ENCODE results near the gene PAGR1. TPM values are rescaled to one million over a fixed set of nuclear protein-coding genes. Genes with fewer than 3 reads are reported as not detected.

Gene PAGR1
- total RNA-seq, 2 experiments from 2014 or later: 33.7 to 34.8 TPM

DNA sequence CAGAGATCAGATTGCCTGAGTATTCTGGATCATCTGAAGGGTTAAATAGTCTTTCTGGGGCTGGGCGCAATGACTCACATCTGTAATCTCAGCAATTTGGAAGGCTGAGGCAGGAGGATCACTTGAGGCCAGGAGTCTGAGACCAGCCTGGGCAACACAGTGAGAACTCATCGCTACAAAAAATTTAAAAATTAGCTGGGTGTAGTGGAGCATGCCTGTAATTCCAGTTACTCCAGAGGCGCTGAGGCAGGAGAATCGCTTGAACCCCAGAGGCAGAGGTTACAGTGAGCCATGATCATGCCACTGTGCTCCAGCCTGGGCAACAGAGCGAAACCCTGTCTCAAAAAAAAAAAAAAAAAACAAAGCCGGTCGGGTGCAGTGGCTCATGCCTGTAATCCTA lies 20.0 kb downstream of the PAGR1 start:
- Mint-ChIP-seq H3K27ac (no peak overlapping the region), H3K9me3 (no peaks in the 10 kb centered on the region), H3K4me1 (peaks cover 11% of the 10 kb centered on the region), H3K36me3 (peaks cover 9% of the 10 kb centered on the region), H3K27me3 (no peaks in the 10 kb centered on the region), H3K4me3 (no peak overlapping the region)
- DNase-seq: no peak

- no peak overlapping the region for H3K27ac Mint-ChIP-seq
- no peaks in the 10 kb centered on the region for H3K27me3 Mint-ChIP-seq
- H3K36me3 Mint-ChIP-seq: peaks cover 9% of the 10 kb centered on the region
- H3K4me3 Mint-ChIP-seq: no peak overlapping the region
- no peak for DNase-seq
- H3K4me1 Mint-ChIP-seq: peaks cover 11% of the 10 kb centered on the region
- no peaks in the 10 kb centered on the region for H3K9me3 Mint-ChIP-seq
Measured at GRCh38 chr16:29836623-29837022, 20.7 kb downstream of the PAGR1 start.

DNA sequence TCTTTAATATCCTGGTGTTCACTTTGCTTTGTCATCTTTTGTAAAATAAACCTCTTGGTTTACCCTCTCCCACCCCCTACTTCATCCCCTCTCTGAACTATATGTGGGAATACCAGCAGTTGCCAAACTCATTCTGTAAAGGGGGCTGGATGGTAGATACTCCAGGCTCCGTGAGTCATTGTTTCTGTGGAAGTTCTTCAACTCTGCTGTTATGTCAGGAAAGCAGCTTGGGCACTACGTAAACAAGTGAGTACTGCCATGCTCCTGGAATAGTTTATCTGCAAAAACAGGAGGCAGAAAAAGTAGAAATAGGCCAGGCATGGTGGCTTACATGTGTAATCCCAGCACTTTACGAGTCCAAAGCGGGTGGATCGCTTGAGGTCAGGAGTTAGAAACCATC lies 21.9 kb downstream of the PAGR1 start:
- no peak overlapping the region for H3K4me3 Mint-ChIP-seq
- H3K36me3 Mint-ChIP-seq: peaks cover 9% of the 10 kb centered on the region
- no peak overlapping the region for H3K27ac Mint-ChIP-seq
- no peaks in the 10 kb centered on the region for H3K27me3 Mint-ChIP-seq
- DNase-seq: no peak
- no peaks in the 10 kb centered on the region for H3K9me3 Mint-ChIP-seq
- peaks cover 8% of the 10 kb centered on the region for H3K4me1 Mint-ChIP-seq

DNA sequence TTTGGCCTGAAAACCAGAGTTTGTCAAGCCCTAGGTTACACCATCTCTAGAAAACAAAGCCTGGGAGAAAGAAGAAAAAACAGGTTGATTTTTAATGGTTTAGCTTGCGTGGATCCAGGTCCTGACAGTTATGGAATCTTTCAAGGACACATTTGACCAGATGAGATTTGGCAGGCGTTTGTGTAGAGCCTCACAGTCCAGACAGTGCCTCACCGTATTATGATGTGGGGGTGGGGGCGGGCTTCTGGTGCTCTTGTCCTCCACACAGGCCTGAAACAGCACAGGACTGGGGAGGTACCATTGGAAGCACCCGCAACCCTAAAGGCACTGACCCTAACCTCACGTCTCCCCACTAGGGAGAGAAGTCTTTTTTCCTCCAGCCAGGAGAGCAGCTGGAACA lies 23.9 kb downstream of the PAGR1 start:
- no peaks in the 10 kb centered on the region for H3K4me1 Mint-ChIP-seq
- H3K27ac Mint-ChIP-seq: no peak overlapping the region
- no peak overlapping the region for H3K4me3 Mint-ChIP-seq
- DNase-seq: no peak
- no peaks in the 10 kb centered on the region for H3K27me3 Mint-ChIP-seq
- no peaks in the 10 kb centered on the region for H3K9me3 Mint-ChIP-seq
- H3K36me3 Mint-ChIP-seq: no peaks in the 10 kb centered on the region

- no peak overlapping the region for H3K27ac Mint-ChIP-seq
- H3K27me3 Mint-ChIP-seq: no peaks in the 10 kb centered on the region
- no peak for DNase-seq
- no peaks in the 10 kb centered on the region for H3K4me1 Mint-ChIP-seq
- H3K9me3 Mint-ChIP-seq: no peaks in the 10 kb centered on the region
- H3K4me3 Mint-ChIP-seq: no peak overlapping the region
- no peaks in the 10 kb centered on the region for H3K36me3 Mint-ChIP-seq
Measured at GRCh38 chr16:29840240-29840639, 24.3 kb downstream of the PAGR1 start.

- Mint-ChIP-seq H3K27ac (no peak overlapping the region), H3K27me3 (no peaks in the 10 kb centered on the region), H3K4me3 (no peak overlapping the region), H3K4me1 (no peaks in the 10 kb centered on the region), H3K36me3 (no peaks in the 10 kb centered on the region), H3K9me3 (no peaks in the 10 kb centered on the region)
- no peak for DNase-seq
Measured at GRCh38 chr16:29841631-29842030, 25.7 kb downstream of the PAGR1 start.

DNA sequence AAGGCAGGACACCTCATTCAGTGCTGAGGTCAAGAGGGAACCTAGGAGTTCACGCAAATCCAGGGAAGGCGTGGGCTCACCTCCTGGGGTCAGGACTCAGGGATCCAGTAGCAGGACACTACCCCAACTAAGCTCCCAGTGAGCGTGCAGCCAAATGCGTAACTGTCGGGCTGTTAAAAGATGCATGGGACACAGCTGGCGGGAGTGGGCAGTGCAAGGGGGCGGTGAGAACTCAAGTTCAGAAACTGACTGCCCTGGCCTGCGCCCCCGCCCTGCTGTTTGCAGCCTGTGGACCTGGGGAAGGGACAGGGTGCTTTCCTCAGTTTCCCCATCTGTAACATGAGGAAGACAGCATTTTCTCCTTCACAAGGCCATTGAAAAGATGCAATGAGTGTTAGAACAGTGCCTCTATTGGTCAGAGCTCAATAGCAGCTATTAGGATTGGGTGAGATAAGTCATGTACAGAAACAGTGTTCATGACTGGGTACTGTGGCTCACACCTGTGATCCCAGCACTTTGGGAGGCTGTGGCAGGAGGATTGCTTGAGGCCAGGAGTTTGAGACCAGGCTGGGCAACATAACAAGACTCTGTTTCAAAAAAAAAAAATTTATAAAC lies 26.9 kb downstream of the PAGR1 start:
- H3K4me1 Mint-ChIP-seq: no peaks in the 10 kb centered on the region
- peaks cover 4% of the 10 kb centered on the region for H3K36me3 Mint-ChIP-seq
- H3K27ac Mint-ChIP-seq: no peak overlapping the region
- no peaks in the 10 kb centered on the region for H3K9me3 Mint-ChIP-seq
- no peak overlapping the region for H3K4me3 Mint-ChIP-seq
- no peak for DNase-seq
- no peaks in the 10 kb centered on the region for H3K27me3 Mint-ChIP-seq

GRCh38 chr16:29843931-29844330 lies 28.0 kb downstream of the PAGR1 start:
- no peaks in the 10 kb centered on the region for H3K27me3 Mint-ChIP-seq
- DNase-seq: no peak
- H3K4me3 Mint-ChIP-seq: no peak overlapping the region
- H3K27ac Mint-ChIP-seq: no peak overlapping the region
- peaks cover 4% of the 10 kb centered on the region for H3K4me1 Mint-ChIP-seq
- peaks cover 4% of the 10 kb centered on the region for H3K36me3 Mint-ChIP-seq
- H3K9me3 Mint-ChIP-seq: no peaks in the 10 kb centered on the region

- Mint-ChIP-seq H3K9me3 (no peaks in the 10 kb centered on the region), H3K27ac (no peak overlapping the region), H3K36me3 (peaks cover 4% of the 10 kb centered on the region), H3K4me1 (peaks cover 4% of the 10 kb centered on the region), H3K27me3 (no peaks in the 10 kb centered on the region), H3K4me3 (no peak overlapping the region)
- DNase-seq: no peak
Measured at GRCh38 chr16:29844575-29845331, 28.8 kb downstream of the PAGR1 start.

DNA sequence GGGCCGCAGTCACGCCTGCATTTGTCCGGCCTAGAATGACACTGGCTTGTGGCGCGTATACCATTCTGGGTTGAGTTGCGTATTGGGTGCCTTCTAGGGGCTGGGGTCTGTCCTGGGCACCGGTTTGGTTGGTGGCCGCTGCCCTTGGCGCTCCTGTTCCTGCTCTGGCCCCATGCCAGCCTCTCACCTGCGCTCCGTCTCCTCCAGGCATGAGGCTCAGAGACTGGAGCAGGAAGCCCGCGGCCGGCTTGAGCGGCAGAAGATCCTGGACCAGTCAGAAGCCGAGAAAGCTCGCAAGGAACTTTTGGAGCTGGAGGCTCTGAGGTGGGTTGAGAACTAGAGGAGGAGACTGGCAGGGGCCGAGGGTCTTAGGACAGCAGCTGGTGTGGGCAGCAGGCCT lies 29.7 kb downstream of the PAGR1 start:
- Mint-ChIP-seq H3K4me3 (no peak overlapping the region), H3K4me1 (peaks cover 4% of the 10 kb centered on the region), H3K9me3 (no peaks in the 10 kb centered on the region), H3K27ac (peak overlapping the region; percentile 20), H3K36me3 (peaks cover 4% of the 10 kb centered on the region), H3K27me3 (no peaks in the 10 kb centered on the region)
- no peak for DNase-seq

DNA sequence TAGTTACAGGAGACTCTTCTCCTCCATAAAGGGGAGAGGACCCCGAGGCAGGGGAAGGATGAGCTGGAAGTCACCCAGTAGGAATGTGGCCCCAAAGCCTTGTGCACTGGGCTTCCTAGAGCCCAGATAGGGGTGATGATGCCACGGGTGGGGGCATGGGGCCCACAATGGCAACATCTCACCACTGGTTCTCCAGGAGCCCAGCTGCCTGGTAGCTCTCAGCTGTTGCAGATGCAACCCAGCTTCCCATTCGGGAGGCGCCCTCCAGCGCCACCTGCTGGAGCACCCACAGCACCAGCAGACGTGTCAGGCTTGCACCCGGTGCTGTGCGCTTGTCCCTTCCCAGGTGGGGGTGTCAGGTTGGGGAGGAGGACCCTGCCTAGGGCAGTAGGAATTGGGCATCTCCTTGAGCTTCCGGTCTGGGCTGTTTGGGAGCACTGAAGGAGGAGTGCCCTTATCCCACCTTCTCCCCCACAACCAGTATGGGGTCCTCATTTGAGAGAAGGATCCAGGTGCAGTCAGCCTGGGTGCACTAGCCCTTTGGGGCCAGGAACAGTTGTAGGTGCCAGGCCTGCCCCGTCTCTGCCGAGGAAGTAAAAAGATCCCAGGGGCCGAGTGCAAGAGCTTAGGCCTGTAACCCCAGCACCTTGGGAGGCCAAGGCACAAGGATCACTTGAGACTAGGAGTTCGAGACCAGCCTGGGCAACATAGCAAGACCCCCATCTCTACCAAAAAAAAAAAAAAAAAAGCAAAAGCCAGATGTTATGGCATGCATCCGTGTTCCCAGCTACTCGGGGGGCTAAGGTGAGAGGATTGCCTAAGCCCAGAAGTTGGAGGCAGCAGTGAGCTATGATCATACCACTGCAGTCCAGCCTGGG lies 32.7 kb downstream of the PAGR1 start:
- no peaks in the 10 kb centered on the region for H3K9me3 Mint-ChIP-seq
- H3K27ac Mint-ChIP-seq: no peak overlapping the region
- H3K36me3 Mint-ChIP-seq: peaks cover 4% of the 10 kb centered on the region
- H3K27me3 Mint-ChIP-seq: no peaks in the 10 kb centered on the region
- H3K4me1 Mint-ChIP-seq: peaks cover 4% of the 10 kb centered on the region
- peak; percentile 81 for DNase-seq
- H3K4me3 Mint-ChIP-seq: no peak overlapping the region

- Mint-ChIP-seq H3K9me3 (no peaks in the 10 kb centered on the region), H3K4me1 (peaks cover 4% of the 10 kb centered on the region), H3K4me3 (no peak overlapping the region), H3K27me3 (no peaks in the 10 kb centered on the region), H3K36me3 (peaks cover 4% of the 10 kb centered on the region), H3K27ac (no peak overlapping the region)
- DNase-seq: no peak
Measured at GRCh38 chr16:29849505-29849904, 33.6 kb downstream of the PAGR1 start.

GRCh38 chr16:29850998-29851397 lies 35.0 kb downstream of the PAGR1 start:
- H3K27ac Mint-ChIP-seq: no peak overlapping the region
- peaks cover 4% of the 10 kb centered on the region for H3K36me3 Mint-ChIP-seq
- H3K27me3 Mint-ChIP-seq: no peaks in the 10 kb centered on the region
- no peak for DNase-seq
- H3K4me3 Mint-ChIP-seq: no peak overlapping the region
- peaks cover 4% of the 10 kb centered on the region for H3K4me1 Mint-ChIP-seq
- no peaks in the 10 kb centered on the region for H3K9me3 Mint-ChIP-seq

DNA sequence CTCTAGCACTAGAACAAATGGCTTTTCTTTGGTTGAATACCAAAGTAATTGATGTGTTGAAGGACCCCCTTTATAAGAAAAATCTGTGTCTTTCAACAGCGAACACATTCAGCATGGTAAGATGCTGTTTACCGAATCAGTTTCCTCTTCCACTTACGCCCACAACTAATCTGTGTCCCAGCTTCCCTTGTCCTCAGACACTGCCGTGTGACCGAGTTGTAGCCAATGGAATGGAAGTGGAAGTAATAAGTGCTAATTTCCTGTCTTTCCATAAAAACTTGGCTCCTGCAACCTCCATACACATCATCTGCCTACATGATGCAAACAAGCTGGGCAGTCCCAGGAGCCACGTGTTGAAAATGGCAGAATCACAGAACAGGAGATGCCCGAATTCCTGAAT lies 36.7 kb downstream of the PAGR1 start:
- Mint-ChIP-seq H3K27me3 (no peaks in the 10 kb centered on the region), H3K4me1 (peaks cover 6% of the 10 kb centered on the region), H3K4me3 (no peak overlapping the region), H3K36me3 (no peaks in the 10 kb centered on the region), H3K9me3 (no peaks in the 10 kb centered on the region), H3K27ac (no peak overlapping the region)
- DNase-seq: no peak

GRCh38 chr16:29854520-29855100 lies 38.7 kb downstream of the PAGR1 start:
- no peak for DNase-seq
- H3K4me1 Mint-ChIP-seq: peaks cover 4% of the 10 kb centered on the region
- H3K9me3 Mint-ChIP-seq: no peaks in the 10 kb centered on the region
- H3K4me3 Mint-ChIP-seq: no peak overlapping the region
- H3K27me3 Mint-ChIP-seq: no peaks in the 10 kb centered on the region
- H3K27ac Mint-ChIP-seq: no peak overlapping the region
- H3K36me3 Mint-ChIP-seq: peaks cover 4% of the 10 kb centered on the region
